ENCODE data around the gene PEA15. TPM values are rescaled to one million over a fixed set of nuclear protein-coding genes. Genes with fewer than 3 reads are reported as not detected.

The PEA15 gene
- total RNA-seq, 3 donors from 2014 or later (not counting 1 experiment from before 2014, with no cell fraction given), result 25.3 to 27.9 (median 25.5) TPM

DNA sequence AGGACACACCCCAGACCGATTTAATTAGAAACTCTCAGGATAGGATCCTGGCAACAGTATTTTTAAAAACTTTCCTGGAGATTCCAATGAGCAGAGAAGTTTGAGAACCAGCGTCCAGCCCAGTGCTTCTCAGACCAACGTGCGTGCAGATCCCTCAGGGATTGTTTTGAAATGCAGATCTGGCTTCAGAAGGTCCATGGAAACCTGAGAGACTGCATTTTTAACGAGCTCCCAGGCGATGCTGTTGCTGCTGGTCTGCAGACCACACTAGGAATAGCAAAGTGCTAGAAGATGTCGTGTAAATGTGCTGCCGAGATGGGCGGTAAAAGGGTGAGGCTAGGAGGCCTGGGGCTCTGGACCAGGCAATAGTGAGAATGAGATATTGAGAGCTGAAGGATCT lies 33.2 kb upstream of the PEA15 start:
- H3K27me3 Mint-ChIP-seq (ENCODE audit: low read depth in 2 of 2), result peaks cover 13 to 28% of the 10 kb centered on the region in 2 donors
- H3K4me1 ChIP-seq (ENCODE audit: control insufficient read depth, insufficient read depth, low read length), result peaks cover 16% of the 10 kb centered on the region
- 88% methylated on average over 9 of the region's 9 CpGs for WGBS (ENCODE audit: insufficient coverage)
- intact Hi-C loops (cut with micrococcal nuclease), result no loop called here
- no peaks in the 10 kb centered on the region for H3K9me3 ChIP-seq (ENCODE audit: control insufficient read depth, insufficient read depth, low read length)
- no peak for ATAC-seq
- no peak overlapping the region for H3K4me3 ChIP-seq (ENCODE audit: low read length)
- TF ChIP-seq, protein P1, sequence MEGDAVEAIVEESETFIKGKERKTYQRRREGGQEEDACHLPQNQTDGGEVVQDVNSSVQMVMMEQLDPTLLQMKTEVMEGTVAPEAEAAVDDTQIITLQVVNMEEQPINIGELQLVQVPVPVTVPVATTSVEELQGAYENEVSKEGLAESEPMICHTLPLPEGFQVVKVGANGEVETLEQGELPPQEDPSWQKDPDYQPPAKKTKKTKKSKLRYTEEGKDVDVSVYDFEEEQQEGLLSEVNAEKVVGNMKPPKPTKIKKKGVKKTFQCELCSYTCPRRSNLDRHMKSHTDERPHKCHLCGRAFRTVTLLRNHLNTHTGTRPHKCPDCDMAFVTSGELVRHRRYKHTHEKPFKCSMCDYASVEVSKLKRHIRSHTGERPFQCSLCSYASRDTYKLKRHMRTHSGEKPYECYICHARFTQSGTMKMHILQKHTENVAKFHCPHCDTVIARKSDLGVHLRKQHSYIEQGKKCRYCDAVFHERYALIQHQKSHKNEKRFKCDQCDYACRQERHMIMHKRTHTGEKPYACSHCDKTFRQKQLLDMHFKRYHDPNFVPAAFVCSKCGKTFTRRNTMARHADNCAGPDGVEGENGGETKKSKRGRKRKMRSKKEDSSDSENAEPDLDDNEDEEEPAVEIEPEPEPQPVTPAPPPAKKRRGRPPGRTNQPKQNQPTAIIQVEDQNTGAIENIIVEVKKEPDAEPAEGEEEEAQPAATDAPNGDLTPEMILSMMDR (IDR thresholded peaks at IDR 0.05), result no peak
- no peaks in the 10 kb centered on the region for H3K9me3 Mint-ChIP-seq
- no peak overlapping the region for H3K27ac Mint-ChIP-seq
- no peaks in the 10 kb centered on the region for H3K36me3 ChIP-seq (ENCODE audit: control insufficient read depth, insufficient read depth, low read length)
- peaks cover 9 to 12% of the 10 kb centered on the region in 2 donors for H3K4me1 Mint-ChIP-seq
- H3K36me3 Mint-ChIP-seq, result no peaks in the 10 kb centered on the region
- peaks cover 4% of the 10 kb centered on the region for H3K27me3 ChIP-seq (ENCODE audit: control insufficient read depth, insufficient read depth, low read length)
- no peak for DNase-seq
- H3K4me3 Mint-ChIP-seq, result no peak overlapping the region
- no peak overlapping the region for H3K27ac ChIP-seq (ENCODE audit: low read length)

GRCh38 chr1:160177231-160177630 lies 28.0 kb upstream of the PEA15 start:
- DNase-seq (no peak), ATAC-seq (no peak)
- Mint-ChIP-seq H3K27me3 (ENCODE audit: low read depth in 2 of 2) (peaks cover 8 to 44% of the 10 kb centered on the region in 2 donors), H3K27ac (no peak overlapping the region), H3K36me3 (no peaks in the 10 kb centered on the region), H3K4me1 (no peaks in the 10 kb centered on the region), H3K4me3 (no peak overlapping the region), H3K9me3 (no peaks in the 10 kb centered on the region)
- Histone ChIP-seq H3K27me3 (ENCODE audit: control insufficient read depth, insufficient read depth, low read length) (no peaks in the 10 kb centered on the region), H3K27ac (ENCODE audit: low read length) (no peak overlapping the region), H3K36me3 (ENCODE audit: control insufficient read depth, insufficient read depth, low read length) (no peaks in the 10 kb centered on the region), H3K9me3 (ENCODE audit: control insufficient read depth, insufficient read depth, low read length) (no peaks in the 10 kb centered on the region), H3K4me1 (ENCODE audit: control insufficient read depth, insufficient read depth, low read length) (no peaks in the 10 kb centered on the region), H3K4me3 (ENCODE audit: low read length) (no peak overlapping the region)
- TF ChIP-seq, protein P1 (IDR thresholded peaks at IDR 0.05), result no peak
- WGBS (ENCODE audit: insufficient coverage), result 86% methylated on average over 2 of the region's 2 CpGs
- intact Hi-C loops (cut with micrococcal nuclease), result no loop called here

DNA sequence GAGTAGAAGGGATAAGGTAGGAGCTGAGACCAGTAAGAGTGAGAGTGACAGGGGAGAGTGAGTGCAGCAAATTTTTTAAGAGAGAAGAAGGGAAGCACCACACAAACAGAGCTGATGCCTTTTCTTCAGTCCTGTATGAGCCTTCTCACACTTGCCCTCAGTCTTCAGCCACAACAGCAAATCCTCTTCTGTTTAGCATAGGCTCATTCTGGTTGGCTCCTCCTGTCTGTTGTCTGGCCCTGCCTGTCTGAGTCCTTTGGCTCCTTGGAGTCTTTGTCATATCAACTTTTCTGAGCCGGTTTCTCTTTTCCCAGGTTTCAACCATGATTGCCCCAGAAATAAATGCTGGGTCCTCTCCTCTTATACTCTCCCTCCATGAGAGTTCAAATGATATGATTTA lies 27.5 kb upstream of the PEA15 start:
- TF ChIP-seq, protein P1 (IDR thresholded peaks at IDR 0.05), result no peak
- H3K27ac ChIP-seq (ENCODE audit: low read length), result no peak overlapping the region
- intact Hi-C loops (cut with micrococcal nuclease), result no loop called here
- Mint-ChIP-seq H3K27me3 (ENCODE audit: low read depth in 2 of 2) (peaks cover 8 to 44% of the 10 kb centered on the region in 2 donors), H3K36me3 (no peaks in the 10 kb centered on the region), H3K4me3 (no peak overlapping the region), H3K9me3 (no peaks in the 10 kb centered on the region), H3K4me1 (no peaks in the 10 kb centered on the region), H3K27ac (no peak overlapping the region)
- ATAC-seq (no peak), DNase-seq (no peak)
- 100% methylated on average over 1 of the region's 1 CpG for WGBS (ENCODE audit: insufficient coverage)
- H3K27me3 ChIP-seq (ENCODE audit: control insufficient read depth, insufficient read depth, low read length), result no peaks in the 10 kb centered on the region
- H3K9me3 ChIP-seq (ENCODE audit: control insufficient read depth, insufficient read depth, low read length), result no peaks in the 10 kb centered on the region
- no peaks in the 10 kb centered on the region for H3K4me1 ChIP-seq (ENCODE audit: control insufficient read depth, insufficient read depth, low read length)
- no peaks in the 10 kb centered on the region for H3K36me3 ChIP-seq (ENCODE audit: control insufficient read depth, insufficient read depth, low read length)
- no peak overlapping the region for H3K4me3 ChIP-seq (ENCODE audit: low read length)

- 96% methylated on average over 2 of the region's 2 CpGs for WGBS (ENCODE audit: insufficient coverage)
- TF ChIP-seq, protein P1 (IDR thresholded peaks at IDR 0.05), result no peak
- DNase-seq, result no peak
- Histone ChIP-seq H3K4me3 (ENCODE audit: low read length) (no peak overlapping the region), H3K4me1 (ENCODE audit: control insufficient read depth, insufficient read depth, low read length) (no peaks in the 10 kb centered on the region), H3K9me3 (ENCODE audit: control insufficient read depth, insufficient read depth, low read length) (no peaks in the 10 kb centered on the region), H3K27me3 (ENCODE audit: control insufficient read depth, insufficient read depth, low read length) (no peaks in the 10 kb centered on the region), H3K36me3 (ENCODE audit: control insufficient read depth, insufficient read depth, low read length) (no peaks in the 10 kb centered on the region), H3K27ac (ENCODE audit: low read length) (no peak overlapping the region)
- no peak for ATAC-seq
- Mint-ChIP-seq H3K4me1 (no peaks in the 10 kb centered on the region), H3K9me3 (no peaks in the 10 kb centered on the region), H3K27me3 (ENCODE audit: low read depth in 2 of 2) (peaks cover 8 to 37% of the 10 kb centered on the region in 2 donors), H3K4me3 (no peak overlapping the region), H3K36me3 (no peaks in the 10 kb centered on the region), H3K27ac (no peak overlapping the region)
- intact Hi-C loops (cut with micrococcal nuclease), result no loop called here
Measured at GRCh38 chr1:160178731-160179130, 26.5 kb upstream of the PEA15 start.

Measured in natural killer cell (primary cell).